GM18498 (cell line): ENCODE data around the gene CDC42EP2.

ENCODE experiments used
- ATAC-seq: cut with Tn5 transposase; IDR thresholded peaks from one replicate; pipeline ENCODE4 v1.9.1; 2021; ENCODE audit warnings: mild to moderate bottlenecking, moderate library complexity; ENCODE audit not compliant: unreplicated experiment

CDC42EP2 gene

DNA sequence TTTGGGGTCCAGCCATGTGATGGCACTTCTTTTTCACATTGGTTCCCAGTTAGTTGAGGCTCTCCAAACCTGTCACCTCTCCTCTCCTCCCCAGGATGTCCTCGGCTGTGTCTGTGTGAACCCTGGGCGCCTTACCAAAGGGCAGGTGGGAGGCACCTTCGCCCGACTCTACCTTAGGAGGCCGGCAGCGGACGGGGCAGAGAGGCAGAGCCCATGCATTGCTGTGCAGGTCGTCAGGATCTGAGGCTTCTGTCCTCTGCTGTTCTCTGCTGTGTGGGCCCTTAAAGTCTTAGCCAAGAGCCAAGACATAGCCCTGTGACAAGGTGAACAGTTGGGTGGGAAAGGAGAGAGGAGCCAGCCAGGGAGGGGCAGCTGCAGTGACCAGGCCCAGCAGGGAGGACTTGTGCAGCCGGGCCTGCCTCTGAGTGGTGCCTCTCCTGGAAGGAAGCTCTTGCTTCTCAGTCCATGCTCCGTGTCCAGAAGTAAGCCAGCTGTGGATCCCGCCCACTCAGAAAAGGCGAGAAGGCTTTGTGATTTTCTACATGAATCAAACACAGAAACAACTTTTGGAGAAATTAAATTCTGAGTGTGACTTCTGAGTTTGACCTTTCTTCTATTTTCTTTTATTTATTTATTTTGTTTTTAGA is 17.5 kb upstream of the CDC42EP2 start:
- ATAC-seq = no peak

GRCh38 chr11:65298131-65298535 is 16.5 kb upstream of the CDC42EP2 start:
- no peak for ATAC-seq

GRCh38 chr11:65298655-65299179 is 15.9 kb upstream of the CDC42EP2 start:
- ATAC-seq = no peak

- no peak for ATAC-seq
Measured at GRCh38 chr11:65300621-65301275, 13.9 kb upstream of the CDC42EP2 start.

DNA sequence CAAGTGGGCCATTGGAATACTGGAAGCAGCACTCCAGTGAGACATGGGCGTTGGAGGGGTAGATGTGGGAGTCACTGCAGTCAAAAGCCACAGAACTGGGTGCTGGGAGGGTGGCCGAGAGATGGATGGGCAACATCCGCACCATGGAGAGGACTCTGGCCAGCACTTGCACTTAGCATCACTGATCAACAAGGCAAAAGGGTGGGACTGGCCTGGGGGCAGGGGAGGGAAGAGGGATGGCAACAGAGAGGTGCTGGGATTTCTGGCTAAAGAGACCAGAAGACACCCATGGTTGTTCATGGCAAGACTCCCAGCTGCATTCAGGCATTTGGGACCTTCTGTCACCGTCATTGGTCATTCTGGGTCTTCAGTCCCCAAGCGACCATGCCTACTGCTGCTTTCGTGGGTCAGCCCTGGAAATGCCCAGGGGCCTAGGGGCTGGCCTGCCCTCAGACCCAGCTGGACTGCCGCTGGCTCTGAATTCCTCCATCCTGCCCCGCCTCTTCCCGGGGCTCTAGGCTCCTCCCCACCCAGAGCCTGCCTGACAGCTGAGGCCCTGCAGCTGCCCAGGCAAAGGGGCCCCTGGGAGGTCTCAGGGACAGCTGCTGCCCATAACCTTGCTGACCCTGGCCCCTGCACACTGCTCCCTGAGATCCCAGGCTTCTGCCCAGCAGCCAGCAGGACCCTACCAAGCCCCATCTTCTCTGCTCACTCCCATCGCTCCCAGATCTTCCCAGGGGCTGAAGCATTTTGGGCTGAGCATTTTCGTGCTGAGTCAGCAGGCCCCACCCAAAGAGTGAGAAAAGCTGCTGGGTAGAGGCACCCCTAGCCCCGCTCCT is 13.0 kb upstream of the CDC42EP2 start:
- no peak for ATAC-seq

GRCh38 chr11:65303555-65303954 is 11.1 kb upstream of the CDC42EP2 start:
- no peak for ATAC-seq

- no peak for ATAC-seq
Measured at GRCh38 chr11:65304110-65304509, 10.6 kb upstream of the CDC42EP2 start.

DNA sequence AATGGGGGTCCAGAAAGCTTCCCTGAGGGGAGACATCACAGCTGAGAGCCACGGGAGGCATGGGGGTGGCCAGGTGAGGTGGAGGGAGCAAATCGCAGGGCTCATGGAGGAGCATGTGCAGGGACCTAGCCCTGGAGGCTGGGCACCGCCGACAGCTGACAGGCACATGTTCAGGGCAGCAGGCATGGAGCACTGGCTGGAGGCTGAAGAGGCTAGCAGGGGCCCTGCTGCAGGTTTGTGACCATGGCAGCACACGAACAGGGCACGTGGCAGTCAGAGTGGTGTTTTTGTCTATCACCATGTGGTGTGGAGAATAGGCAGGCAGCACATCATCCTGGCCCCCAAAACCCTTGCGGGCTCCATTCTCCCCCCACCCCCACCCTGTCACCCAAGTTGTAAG is 10.1 kb upstream of the CDC42EP2 start:
- ATAC-seq = no peak

- no peak for ATAC-seq
Measured at GRCh38 chr11:65305501-65306268, 9.0 kb upstream of the CDC42EP2 start.

DNA sequence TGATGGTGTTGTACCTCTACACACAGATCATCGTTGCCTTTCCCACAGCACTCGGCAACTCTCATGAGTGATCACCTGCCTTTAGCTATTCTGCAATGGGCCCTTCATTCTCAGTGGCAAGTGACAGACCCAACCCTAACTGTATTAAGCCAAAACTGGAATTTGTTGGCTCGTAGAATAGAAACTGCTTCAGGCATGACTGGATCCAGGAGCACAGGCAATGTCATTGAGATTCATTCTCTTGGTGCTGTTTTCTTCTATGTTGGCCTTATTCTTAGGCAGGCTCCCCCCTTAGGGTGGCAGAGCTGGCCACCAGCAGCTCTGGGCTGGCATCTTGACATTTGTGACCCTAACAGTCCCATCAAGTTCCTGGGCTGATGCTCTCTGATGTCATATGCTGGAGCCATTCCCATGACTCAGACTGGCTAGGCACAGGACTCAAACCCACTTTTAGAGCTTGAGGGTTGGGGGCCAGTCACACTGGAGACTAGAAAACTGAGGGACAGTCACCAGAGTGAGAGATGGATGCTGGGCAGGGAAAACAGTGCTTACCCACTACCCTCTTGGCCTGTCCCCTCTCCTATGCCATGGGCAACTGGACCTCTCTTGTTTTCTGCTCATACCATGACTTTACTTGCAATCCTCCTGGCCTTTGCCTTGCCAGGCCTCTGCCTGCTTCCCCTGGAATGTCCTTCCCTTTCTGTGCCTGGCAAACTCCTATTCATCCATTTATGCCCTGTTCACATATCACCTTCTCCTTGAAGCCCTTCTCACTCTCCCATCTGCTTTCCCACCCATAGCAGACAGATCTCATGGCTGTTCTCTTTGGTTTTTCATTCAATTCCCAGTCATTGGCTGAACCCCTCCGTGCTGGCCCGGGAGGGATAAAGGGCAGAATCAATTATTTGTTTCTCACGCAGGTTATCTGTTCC is 7.1 kb upstream of the CDC42EP2 start:
- no peak for ATAC-seq

GRCh38 chr11:65308281-65308891 is 6.3 kb upstream of the CDC42EP2 start:
- no peak for ATAC-seq

- no peak for ATAC-seq
Measured at GRCh38 chr11:65309006-65309405, 5.7 kb upstream of the CDC42EP2 start.

- ATAC-seq = no peak
Measured at GRCh38 chr11:65310215-65310614, 4.5 kb upstream of the CDC42EP2 start.

GRCh38 chr11:65310736-65311135 is 3.9 kb upstream of the CDC42EP2 start:
- ATAC-seq = no peak

GRCh38 chr11:65311170-65311678 is 3.4 kb upstream of the CDC42EP2 start:
- ATAC-seq = no peak

DNA sequence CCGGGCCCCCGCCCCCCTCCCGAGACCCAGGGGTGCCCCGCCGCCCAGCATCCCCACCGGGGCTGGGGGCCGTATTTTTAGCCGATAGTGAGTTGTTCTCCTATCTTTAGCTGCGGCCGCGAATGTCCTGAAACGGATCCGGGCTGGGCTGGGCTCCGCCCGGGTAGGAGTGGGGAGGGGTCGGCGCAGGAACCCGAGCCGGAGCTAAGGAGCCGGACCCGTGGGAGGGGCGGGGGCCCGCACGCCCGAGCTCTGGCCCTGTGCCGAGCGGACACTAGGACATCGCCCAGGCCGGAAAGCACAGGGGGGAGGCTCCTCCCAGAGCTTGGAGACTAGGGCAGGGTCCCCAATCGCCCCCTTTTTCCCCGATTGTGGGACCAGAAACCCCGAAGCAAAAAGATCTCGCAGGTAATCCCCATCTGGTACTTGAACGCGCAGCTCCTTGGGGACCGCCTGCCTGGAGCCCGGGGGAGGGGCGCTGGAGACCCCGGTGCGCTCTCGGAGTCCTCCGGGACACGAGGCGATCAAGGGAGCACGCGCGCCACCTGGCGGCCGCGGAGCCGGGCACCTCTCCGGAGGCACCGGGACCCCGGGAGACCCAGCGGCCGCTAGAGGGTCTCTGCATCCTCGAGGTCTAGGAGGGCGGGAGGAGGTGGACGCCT is 669 bp downstream of the CDC42EP2 start:
- ATAC-seq = no peak

GRCh38 chr11:65315866-65316226 is 1.2 kb downstream of the CDC42EP2 start:
- ATAC-seq = no peak

DNA sequence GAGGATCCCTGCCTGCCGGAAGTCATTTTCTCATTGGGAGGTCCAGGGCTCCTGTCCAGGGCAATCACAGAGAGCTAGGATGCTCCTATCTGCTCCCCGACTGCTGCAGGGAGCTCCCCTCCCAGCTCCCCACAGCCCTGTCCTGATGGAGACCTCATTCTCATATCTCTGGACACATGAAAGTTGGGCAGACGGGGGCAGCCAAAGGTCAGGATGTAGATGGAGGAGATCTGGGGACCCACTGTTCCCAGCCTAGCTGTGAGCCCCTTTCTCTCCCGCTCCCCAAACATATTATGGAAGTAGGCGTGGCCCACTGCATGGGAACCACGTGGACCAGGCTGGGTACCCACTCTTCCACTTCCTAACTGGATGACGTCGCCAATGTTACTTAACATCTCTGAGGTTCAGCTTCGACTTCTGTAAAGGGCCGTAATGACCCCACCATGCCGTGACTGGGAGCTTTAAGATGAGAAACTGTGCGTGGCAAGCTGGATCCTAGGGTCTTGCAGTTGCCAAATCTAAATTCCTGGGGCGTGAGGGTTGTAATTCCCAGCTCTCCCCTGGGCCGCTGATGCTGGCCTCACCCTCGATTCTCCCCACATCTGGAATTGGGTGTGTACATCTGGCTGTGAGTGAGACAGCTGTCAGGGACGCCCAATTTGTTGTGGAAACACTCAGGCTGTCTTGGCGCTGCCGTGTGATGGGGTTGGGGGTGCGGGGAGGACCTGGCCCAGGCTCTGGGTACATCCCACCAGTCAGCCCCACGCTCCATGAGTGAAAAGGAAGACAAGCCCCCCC is 1.8 kb downstream of the CDC42EP2 start:
- ATAC-seq = no peak
